ENCODE data around the gene C9orf153. TPM values are rescaled to one million over a fixed set of nuclear protein-coding genes. Genes with fewer than 3 reads are reported as not detected.

C9orf153 gene
- total RNA-seq, 1 experiment from 2014 or later, result not detected

DNA sequence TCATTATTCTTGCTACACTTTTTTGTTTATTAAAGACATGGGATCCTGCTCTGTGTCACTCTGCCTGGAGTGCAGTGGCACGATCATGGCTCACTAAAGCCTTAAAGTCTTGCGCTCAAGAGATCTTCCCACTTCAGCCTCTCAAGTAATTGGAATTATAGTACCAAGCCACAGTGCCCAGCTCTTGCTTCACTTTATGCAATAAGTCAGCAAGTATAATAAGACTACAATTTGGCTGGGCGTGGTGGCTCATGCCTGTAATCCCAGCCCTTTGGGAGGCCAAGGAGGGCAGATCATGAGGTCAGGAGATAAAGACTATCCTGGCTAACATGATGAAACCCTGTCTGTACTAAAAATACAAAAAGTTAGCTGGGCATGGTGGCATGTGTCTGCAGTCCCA lies 5.9 kb downstream of the C9orf153 start (continued):
- TF ChIP-seq CBX3 (IDR thresholded peaks at IDR 0.05; ENCODE audit: low read depth) (no peak), SIN3A (IDR thresholded peaks at IDR 0.05; ENCODE audit: low read depth) (no peak)

DNA sequence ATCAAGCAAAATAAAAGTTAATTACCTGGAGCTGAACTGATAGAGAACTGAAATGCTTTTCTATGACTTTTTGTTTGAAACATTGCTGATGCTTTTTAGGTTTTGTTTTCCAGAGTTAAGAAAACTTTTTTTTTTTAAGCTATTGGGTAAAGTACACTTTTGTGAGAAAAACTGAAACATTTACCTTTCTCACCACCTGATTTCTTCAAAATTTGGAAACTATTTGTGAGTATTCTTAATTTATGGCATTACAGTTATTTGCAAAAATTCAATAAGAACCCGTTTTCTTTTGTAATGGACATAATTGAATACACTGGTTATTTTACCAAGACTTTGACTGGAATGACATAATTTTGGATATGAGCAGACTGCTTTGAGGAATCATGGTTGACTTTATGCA lies 6.6 kb downstream of the C9orf153 start:
- no peak overlapping the region for H3K4me2 ChIP-seq (ENCODE audit: low read length)
- TF ChIP-seq SP1 (IDR thresholded peaks at IDR 0.05; ENCODE audit: low read depth), result no peak
- TF ChIP-seq, protein P1, sequence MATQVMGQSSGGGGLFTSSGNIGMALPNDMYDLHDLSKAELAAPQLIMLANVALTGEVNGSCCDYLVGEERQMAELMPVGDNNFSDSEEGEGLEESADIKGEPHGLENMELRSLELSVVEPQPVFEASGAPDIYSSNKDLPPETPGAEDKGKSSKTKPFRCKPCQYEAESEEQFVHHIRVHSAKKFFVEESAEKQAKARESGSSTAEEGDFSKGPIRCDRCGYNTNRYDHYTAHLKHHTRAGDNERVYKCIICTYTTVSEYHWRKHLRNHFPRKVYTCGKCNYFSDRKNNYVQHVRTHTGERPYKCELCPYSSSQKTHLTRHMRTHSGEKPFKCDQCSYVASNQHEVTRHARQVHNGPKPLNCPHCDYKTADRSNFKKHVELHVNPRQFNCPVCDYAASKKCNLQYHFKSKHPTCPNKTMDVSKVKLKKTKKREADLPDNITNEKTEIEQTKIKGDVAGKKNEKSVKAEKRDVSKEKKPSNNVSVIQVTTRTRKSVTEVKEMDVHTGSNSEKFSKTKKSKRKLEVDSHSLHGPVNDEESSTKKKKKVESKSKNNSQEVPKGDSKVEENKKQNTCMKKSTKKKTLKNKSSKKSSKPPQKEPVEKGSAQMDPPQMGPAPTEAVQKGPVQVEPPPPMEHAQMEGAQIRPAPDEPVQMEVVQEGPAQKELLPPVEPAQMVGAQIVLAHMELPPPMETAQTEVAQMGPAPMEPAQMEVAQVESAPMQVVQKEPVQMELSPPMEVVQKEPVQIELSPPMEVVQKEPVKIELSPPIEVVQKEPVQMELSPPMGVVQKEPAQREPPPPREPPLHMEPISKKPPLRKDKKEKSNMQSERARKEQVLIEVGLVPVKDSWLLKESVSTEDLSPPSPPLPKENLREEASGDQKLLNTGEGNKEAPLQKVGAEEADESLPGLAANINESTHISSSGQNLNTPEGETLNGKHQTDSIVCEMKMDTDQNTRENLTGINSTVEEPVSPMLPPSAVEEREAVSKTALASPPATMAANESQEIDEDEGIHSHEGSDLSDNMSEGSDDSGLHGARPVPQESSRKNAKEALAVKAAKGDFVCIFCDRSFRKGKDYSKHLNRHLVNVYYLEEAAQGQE (IDR thresholded peaks at IDR 0.05; ENCODE audit: low read depth), result no peak
- no peak for TF ChIP-seq POLR2AphosphoS5 (IDR thresholded peaks at IDR 0.05; ENCODE audit: low read depth, low read length)
- no peak for TF ChIP-seq CEBPB (IDR thresholded peaks at IDR 0.05; ENCODE audit: low read depth)
- TF ChIP-seq, protein P2, sequence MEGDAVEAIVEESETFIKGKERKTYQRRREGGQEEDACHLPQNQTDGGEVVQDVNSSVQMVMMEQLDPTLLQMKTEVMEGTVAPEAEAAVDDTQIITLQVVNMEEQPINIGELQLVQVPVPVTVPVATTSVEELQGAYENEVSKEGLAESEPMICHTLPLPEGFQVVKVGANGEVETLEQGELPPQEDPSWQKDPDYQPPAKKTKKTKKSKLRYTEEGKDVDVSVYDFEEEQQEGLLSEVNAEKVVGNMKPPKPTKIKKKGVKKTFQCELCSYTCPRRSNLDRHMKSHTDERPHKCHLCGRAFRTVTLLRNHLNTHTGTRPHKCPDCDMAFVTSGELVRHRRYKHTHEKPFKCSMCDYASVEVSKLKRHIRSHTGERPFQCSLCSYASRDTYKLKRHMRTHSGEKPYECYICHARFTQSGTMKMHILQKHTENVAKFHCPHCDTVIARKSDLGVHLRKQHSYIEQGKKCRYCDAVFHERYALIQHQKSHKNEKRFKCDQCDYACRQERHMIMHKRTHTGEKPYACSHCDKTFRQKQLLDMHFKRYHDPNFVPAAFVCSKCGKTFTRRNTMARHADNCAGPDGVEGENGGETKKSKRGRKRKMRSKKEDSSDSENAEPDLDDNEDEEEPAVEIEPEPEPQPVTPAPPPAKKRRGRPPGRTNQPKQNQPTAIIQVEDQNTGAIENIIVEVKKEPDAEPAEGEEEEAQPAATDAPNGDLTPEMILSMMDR (IDR thresholded peaks at IDR 0.05 in 2 of 3, conservative IDR thresholded peaks at IDR 0.05 in 1 of 3; ENCODE audit: borderline replicate concordance in 1 of 3, insufficient read depth in 1 of 3, low read depth in 2 of 3, low read length in 2 of 3), result no peak
- TF ChIP-seq EGR1 (IDR thresholded peaks at IDR 0.05; ENCODE audit: low read depth), result no peak
- no peak for TF ChIP-seq JUND (IDR thresholded peaks at IDR 0.05)
- no peak for TF ChIP-seq EZH2 (IDR thresholded peaks at IDR 0.05)
- TF ChIP-seq, protein P3, sequence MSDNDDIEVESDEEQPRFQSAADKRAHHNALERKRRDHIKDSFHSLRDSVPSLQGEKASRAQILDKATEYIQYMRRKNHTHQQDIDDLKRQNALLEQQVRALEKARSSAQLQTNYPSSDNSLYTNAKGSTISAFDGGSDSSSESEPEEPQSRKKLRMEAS (IDR thresholded peaks at IDR 0.05), result no peak
- no peaks in the 10 kb centered on the region for H3K27me3 ChIP-seq (ENCODE audit: insufficient read depth, low read length)
- no peak overlapping the region for H2AFZ ChIP-seq (ENCODE audit: low read depth, low read length, poor library complexity, severe bottlenecking)
- no peak overlapping the region for H3K9ac ChIP-seq (ENCODE audit: low read length)
- H3K27ac ChIP-seq (ENCODE audit: low read depth, low read length), result no peak overlapping the region
- H3K4me1 ChIP-seq (ENCODE audit: control insufficient read depth in 1 of 2, insufficient read depth in 2 of 2, low read length in 2 of 2), result no peaks in the 10 kb centered on the region
- RAD21 ChIA-PET (ENCODE audit: low non-redundant PET in 1 of 2, low total read pairs in 2 of 2, uncharacterized antibody in 2 of 2, unreplicated experiment in 2 of 2), result no interaction called here
- DNase-seq (ENCODE audit: low read depth, low spot score) (no peak), ATAC-seq (no peak)
- POLR2A ChIA-PET, result no interaction called here
- no peaks in the 10 kb centered on the region for H3K9me2 ChIP-seq (ENCODE audit: insufficient read depth)
- no peaks in the 10 kb centered on the region for H3K36me3 ChIP-seq (ENCODE audit: control insufficient read depth in 1 of 2, insufficient read depth in 2 of 2, low read length in 2 of 2)
- H4K20me1 ChIP-seq (ENCODE audit: insufficient read depth), result no peaks in the 10 kb centered on the region
- no peak overlapping the region for H3K4me3 ChIP-seq (replicated peaks in 1 of 2; ENCODE audit: low read depth in 1 of 2, low read length in 2 of 2)
- no TSS peak for BruUV-seq (replicated peaks)
- CTCF ChIA-PET, result no interaction called here
- no peaks in the 10 kb centered on the region for H3K9me3 ChIP-seq (ENCODE audit: control insufficient read depth in 1 of 2, insufficient read depth in 1 of 2, low read depth in 1 of 2, low read length in 2 of 2)
- intact Hi-C loops (cut with micrococcal nuclease), result no loop called here
- H3K79me2 ChIP-seq (ENCODE audit: insufficient read depth, low read length), result no peaks in the 10 kb centered on the region

All from HCT116 (cell line).